A673 (cell line): ENCODE measurements around the gene MACROH2A1. TPM values are rescaled to one million over a fixed set of nuclear protein-coding genes. Genes with fewer than 3 reads are reported as not detected.

Experiments
- BruUV-seq: library from RNA; stranded (reverse); fragments of 400-500 nt; replicated peaks from 2 replicates; lab custom pipeline; 2021; lab: Mats Ljungman, UMichigan
- CTCF ChIA-PET: fragments of 300-600 bp; sonication (Branson Sonifier 250); formaldehyde crosslinking; loops from one replicate; lab custom pipeline; 2022; ENCODE audit warnings: antibody characterized with exemption; lab: Charles Lee
- POLR2A ChIA-PET: fragments of 300-600 bp; sonication (Branson Sonifier 250); formaldehyde crosslinking; loops from one replicate; lab custom pipeline; 2022; ENCODE audit warnings: antibody characterized with exemption; ENCODE audit not compliant: low non-redundant PET; lab: Charles Lee
- DNase-seq: peaks from one replicate; pipeline ENCODE4 v3.0.0-alpha.2; 2015; ENCODE audit warnings: low spot score
- H3K27ac ChIP-seq: fragments of 200-600 bp; sonication (generic); 2 replicates; pipeline ENCODE4 v1.5.1; 2016; ENCODE audit warnings: mixed run types, low read depth, mild to moderate bottlenecking, mixed read lengths, antibody characterized with exemption, low read length; ENCODE audit not compliant: poor library complexity, severe bottlenecking
- H3K27me3 ChIP-seq: fragments of 200-600 bp; sonication (generic); replicated peaks from 2 replicates; pipeline ENCODE4 v1.6.1; 2017; ENCODE audit warnings: mixed run types, low read depth, mild to moderate bottlenecking, mixed read lengths, antibody characterized with exemption, low read length; ENCODE audit not compliant: insufficient read depth, poor library complexity
- H3K36me3 ChIP-seq: fragments of 200-600 bp; sonication (generic); 2 replicates; pipeline ENCODE4 v1.6.1; 2016; ENCODE audit warnings: mixed run types, mild to moderate bottlenecking, mixed read lengths, antibody characterized with exemption, low read length; ENCODE audit not compliant: insufficient read depth, poor library complexity, severe bottlenecking
- H3K4me1 ChIP-seq: fragments of 200-600 bp; sonication (generic); 2 replicates; pipeline ENCODE4 v1.6.1; 2017; ENCODE audit warnings: mixed run types, mild to moderate bottlenecking, mixed read lengths, antibody characterized with exemption, low read length; ENCODE audit not compliant: insufficient read depth, poor library complexity, severe bottlenecking
- H3K4me3 ChIP-seq: fragments of 200-600 bp; sonication (generic); 2 replicates; pipeline ENCODE4 v1.5.1; 2016; ENCODE audit warnings: low read depth, mixed run types, mild to moderate bottlenecking, mixed read lengths, low read length; ENCODE audit not compliant: poor library complexity, severe bottlenecking
- H3K9me3 ChIP-seq: fragments of 200-600 bp; sonication (generic); 2 replicates; pipeline ENCODE4 v1.6.1; 2016; ENCODE audit warnings: mixed run types, low read depth, mild to moderate bottlenecking, mixed read lengths, antibody characterized with exemption, low read length; ENCODE audit not compliant: poor library complexity, severe bottlenecking
- EZH2 ChIP-seq: fragments of 200-600 bp; sonication (generic); IDR thresholded peaks from 2 replicates; pipeline ENCODE4 v1.6.1; 2017; ENCODE audit warnings: borderline replicate concordance, low read depth, mild to moderate bottlenecking, mixed read lengths, antibody characterized with exemption, low read length; ENCODE audit not compliant: poor library complexity, severe bottlenecking
- intact Hi-C: fragments of 100-400 bp; cut with micrococcal nuclease; formaldehyde crosslinking; loops from one replicate; pipeline ENCODE4 v1.10.0; 2022; ENCODE audit not compliant: unreplicated experiment
- total RNA-seq: library from RNA; stranded (reverse); gene quantifications from 2 replicates; pipeline ENCODE4 v1.2.3, GENCODE V29; 2021
- TF ChIP-seq, protein P1 (sequence below): fragments of 300-800, 200-600 bp; sonication (generic); conservative IDR thresholded peaks from 2 replicates; pipeline ENCODE4 v1.5.1; 2017; ENCODE audit warnings: low read depth, mild to moderate bottlenecking, antibody characterized with exemption, low read length, moderate library complexity, mixed read lengths

MACROH2A1 gene
- total RNA-seq, 1 experiment from 2014 or later: 264 TPM

DNA sequence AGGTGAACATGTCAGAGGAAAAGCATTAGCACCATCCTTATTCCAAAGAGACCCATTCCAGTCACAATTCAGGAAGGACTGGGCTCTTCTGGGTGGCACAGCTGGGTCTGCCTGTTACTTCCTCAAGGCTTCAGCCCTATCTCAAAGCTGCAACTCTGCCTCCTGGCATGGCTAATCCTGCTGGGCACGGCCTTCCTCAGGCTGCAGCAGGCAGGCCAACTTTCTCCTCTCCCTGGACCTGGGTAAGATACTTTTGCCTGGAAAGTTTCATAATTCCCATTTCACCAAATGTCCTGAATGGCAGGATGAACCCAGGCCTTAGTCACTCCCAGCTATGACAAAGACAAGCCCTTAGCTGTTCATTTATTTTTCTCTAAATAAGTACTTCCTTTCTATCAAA lies 50.1 kb downstream of the MACROH2A1 start:
- ChIA-PET CTCF (no interaction called here), POLR2A (no interaction called here)
- Histone ChIP-seq H3K4me1 (no peaks in the 10 kb centered on the region), H3K36me3 (peaks cover 20% of the 10 kb centered on the region), H3K27ac (no peak overlapping the region), H3K4me3 (no peak overlapping the region), H3K9me3 (no peaks in the 10 kb centered on the region), H3K27me3 (no peaks in the 10 kb centered on the region)
- DNase-seq: no peak
- intact Hi-C loops: no loop called here
- no peak for TF ChIP-seq EZH2
- TF ChIP-seq, protein P1, sequence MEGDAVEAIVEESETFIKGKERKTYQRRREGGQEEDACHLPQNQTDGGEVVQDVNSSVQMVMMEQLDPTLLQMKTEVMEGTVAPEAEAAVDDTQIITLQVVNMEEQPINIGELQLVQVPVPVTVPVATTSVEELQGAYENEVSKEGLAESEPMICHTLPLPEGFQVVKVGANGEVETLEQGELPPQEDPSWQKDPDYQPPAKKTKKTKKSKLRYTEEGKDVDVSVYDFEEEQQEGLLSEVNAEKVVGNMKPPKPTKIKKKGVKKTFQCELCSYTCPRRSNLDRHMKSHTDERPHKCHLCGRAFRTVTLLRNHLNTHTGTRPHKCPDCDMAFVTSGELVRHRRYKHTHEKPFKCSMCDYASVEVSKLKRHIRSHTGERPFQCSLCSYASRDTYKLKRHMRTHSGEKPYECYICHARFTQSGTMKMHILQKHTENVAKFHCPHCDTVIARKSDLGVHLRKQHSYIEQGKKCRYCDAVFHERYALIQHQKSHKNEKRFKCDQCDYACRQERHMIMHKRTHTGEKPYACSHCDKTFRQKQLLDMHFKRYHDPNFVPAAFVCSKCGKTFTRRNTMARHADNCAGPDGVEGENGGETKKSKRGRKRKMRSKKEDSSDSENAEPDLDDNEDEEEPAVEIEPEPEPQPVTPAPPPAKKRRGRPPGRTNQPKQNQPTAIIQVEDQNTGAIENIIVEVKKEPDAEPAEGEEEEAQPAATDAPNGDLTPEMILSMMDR: no peak
- no TSS peak for BruUV-seq

DNA sequence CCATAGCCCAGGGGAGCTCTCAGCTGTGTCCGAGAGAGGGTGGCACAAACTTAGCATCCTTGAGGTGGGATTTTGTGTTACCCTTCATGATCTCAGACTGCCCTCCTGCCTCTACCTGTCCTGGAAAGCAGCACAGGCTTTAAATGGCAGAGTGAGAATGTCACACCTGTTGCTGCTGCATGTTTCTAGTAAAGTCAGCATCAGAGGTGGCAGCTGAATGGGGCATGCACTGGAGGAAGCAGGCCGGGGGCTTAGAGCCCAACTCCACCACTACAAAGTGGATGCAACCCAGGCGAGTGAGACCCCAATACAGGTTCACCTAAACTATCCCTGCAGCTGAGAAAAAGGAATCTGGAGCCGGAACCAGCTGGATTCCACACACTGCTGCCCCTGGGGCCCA lies 51.6 kb downstream of the MACROH2A1 start:
- no peaks in the 10 kb centered on the region for H3K4me1 ChIP-seq
- H3K27me3 ChIP-seq: no peaks in the 10 kb centered on the region
- intact Hi-C loops: no loop called here
- no peaks in the 10 kb centered on the region for H3K9me3 ChIP-seq
- BruUV-seq: no TSS peak
- POLR2A ChIA-PET: no interaction called here
- no peak overlapping the region for H3K4me3 ChIP-seq
- H3K36me3 ChIP-seq: peaks cover 33% of the 10 kb centered on the region
- H3K27ac ChIP-seq: no peak overlapping the region
- TF ChIP-seq, protein P1: no peak
- no peak for TF ChIP-seq EZH2
- CTCF ChIA-PET: no interaction called here
- no peak for DNase-seq

GRCh38 chr5:135345956-135346731 lies 52.9 kb downstream of the MACROH2A1 start:
- no peak for DNase-seq
- H3K27ac ChIP-seq: no peak overlapping the region
- H3K4me3 ChIP-seq: no peak overlapping the region
- no peaks in the 10 kb centered on the region for H3K27me3 ChIP-seq
- no peaks in the 10 kb centered on the region for H3K4me1 ChIP-seq
- intact Hi-C loops: no loop called here
- ChIA-PET CTCF (no interaction called here), POLR2A (no interaction called here)
- TF ChIP-seq, protein P1: no peak
- no peak for TF ChIP-seq EZH2
- H3K9me3 ChIP-seq: no peaks in the 10 kb centered on the region
- peaks cover 41% of the 10 kb centered on the region for H3K36me3 ChIP-seq
- no TSS peak for BruUV-seq
